NCI-H1048 (cell line): ENCODE data around the gene BRF1.
"Not testable (repeated sequence)": the region's sequence is repeated elsewhere in the genome, so short reads cannot be mapped to it uniquely, and the experiment has no call there.

Experiments used
- DNase-seq: peaks from one replicate; lab custom pipeline; 2025; lab: John Stamatoyannopoulos, UW

The BRF1 gene

GRCh38 chr14:105288936-105289335 lies 11.9 kb downstream of the BRF1 start:
- not testable (repeated sequence) for DNase-seq

GRCh38 chr14:105287249-105288102 lies 13.3 kb downstream of the BRF1 start:
- DNase-seq, result no peak

DNA sequence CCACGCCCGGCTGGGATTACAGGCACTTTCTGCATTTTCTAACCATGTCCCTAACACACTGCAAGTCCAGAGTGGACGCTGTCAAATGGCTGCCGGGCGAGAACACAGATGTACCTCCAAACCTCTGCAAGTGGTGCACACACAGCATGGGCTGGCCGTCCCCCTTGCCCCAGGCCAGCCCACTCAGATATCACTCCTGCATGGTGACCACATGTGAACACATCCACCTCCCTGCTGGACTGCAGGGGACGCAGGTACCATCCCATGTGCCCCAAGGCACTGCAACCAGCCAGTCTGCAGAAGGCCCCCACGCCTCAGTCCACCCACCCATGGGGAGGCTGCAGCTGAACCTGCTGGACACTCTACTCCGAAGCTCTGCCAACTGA lies 14.0 kb downstream of the BRF1 start:
- DNase-seq, result no peak

DNA sequence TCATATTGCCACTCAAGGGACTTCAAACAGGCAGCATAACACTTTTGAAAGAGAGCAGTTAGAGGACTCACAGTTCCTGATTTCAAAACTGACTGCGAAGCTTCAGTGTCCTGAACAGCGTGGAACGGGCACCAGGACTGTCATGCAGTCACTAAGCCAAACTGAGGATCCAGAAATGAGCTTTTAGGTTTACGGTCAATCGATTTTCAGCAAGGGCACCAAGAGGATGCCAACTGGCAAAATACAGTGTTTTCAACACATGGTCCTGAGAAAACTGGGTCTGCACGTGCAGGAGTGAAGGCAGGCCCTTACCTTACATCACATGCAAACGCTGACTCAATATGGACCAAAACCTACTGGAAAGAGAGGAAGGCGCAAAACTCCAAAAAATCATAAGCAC lies 15.6 kb downstream of the BRF1 start:
- no peak for DNase-seq

GRCh38 chr14:105283899-105284298 lies 16.9 kb downstream of the BRF1 start:
- no peak for DNase-seq

GRCh38 chr14:105283028-105283427 lies 17.8 kb downstream of the BRF1 start:
- no peak for DNase-seq

- no peak for DNase-seq
Measured at GRCh38 chr14:105282098-105282725, 18.6 kb downstream of the BRF1 start.

DNA sequence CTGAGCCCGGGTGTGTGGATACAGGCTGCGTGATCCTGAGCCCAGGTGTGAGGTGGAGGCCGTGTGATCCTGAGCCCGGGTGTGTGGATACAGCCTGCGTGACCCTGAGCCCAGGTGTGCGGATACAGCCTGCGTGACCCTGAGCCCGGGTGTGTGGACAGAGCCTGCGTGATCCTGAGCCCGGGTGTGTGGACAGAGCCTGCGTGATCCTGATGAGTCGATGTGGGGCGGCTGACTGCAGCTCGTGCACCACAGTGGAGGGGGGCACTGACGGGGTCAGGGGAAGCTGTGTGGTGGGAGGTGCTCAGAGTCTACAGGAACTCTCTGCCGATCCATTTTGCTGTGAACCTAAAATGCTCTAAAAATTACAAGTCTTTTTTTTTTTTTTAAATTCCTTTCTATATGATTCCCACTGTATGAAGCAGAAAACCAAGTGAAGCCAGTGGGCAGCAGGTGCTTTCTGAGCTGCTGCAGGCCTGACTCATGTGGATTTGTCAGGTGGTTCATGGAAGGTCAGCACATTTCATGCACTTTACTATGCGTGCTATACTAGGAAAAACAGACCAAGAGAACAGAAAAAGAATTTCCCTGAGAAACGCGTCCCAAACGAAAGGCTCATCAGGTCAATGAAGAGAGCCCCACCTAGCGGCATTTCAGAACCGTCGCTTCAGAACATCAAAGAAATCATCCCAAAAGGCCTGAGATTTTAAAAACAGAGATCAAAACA lies 19.3 kb downstream of the BRF1 start:
- no peak for DNase-seq

GRCh38 chr14:105280525-105280924 lies 20.3 kb downstream of the BRF1 start:
- no peak for DNase-seq

DNA sequence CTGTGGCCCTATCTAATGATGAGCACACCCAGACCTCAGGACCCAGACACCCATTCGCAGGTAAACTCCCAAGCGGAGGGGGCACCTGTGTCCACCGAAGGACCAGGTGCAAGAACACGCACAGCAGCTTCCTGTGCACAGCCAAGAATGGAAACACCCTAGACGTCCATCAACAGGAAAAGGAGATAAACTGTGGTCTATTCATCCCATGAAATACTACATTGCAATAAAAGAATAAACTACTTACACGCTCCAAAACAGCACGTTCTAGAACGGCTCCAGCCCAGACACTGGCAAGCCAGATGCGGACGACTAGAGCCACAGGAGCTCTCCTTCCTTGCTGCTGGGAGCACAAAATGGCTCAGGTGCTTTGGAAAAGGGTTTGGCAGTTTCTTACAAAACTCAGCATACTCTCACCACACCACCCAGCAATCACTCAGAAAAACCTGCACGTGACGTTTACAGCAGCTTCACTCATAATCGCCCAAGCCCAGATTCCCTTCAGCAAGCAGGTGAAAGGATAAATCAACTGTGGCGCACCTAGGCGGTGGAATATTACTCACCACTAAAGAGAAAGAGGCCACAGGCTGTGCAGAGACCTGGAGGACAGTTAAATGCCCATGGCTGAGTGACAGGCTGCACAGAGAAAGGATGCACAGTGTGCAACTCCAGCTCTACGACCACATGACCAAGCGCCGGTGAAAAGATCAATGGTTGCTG lies 21.0 kb downstream of the BRF1 start:
- no peak for DNase-seq

GRCh38 chr14:105277448-105277847 lies 23.4 kb downstream of the BRF1 start:
- not testable (repeated sequence) for DNase-seq

DNA sequence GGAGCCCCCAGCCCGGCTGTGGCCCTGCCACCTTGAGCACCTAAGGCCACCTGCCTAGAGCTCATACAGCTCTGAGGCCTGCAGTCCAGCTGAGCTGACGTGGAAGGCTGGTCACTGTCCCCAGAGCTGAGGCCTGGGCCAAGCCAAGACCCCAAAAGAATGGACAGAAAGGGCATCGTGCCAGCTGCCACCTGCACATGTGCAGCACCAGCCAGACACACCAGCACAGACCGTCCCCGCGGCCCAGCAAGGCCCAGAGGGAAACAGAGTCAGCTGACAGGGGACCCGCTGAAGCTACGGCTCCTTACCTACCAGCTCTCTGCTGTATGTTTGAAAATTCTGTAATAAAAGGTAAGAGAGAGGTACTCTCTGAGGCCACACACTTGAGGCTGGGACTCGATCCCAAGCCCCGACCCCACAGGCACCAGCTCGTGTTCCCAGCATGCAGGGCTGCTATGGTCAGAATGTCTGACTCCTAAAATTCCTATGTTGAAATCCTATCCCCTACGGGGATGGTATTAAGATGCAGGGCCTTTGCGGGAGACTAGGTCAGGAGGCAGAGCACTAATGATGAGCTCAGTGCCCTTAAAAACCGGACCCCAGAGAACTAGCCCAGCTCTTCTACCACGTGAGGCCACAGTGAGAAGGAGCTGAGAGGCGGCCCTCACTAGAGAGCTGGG lies 25.4 kb downstream of the BRF1 start:
- no peak for DNase-seq

DNA sequence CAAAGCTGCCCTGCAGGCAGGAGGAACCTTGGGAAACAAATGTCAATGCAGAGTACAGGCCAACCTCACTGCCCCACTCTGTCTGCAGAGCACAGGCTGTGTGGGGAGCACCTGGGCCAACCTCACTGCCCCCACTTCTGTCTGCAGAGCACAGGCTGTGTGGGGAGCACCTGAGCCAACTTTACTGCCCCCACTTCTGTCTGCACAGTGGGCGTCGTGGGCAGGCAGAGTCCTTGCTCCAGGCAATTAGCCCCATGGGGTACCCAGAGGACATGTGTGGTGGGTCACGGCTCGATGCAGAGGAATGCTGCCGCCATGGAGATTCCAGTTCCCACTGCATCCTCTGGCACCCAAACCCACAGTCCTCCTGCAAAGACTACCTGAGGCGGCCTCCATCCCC lies 26.2 kb downstream of the BRF1 start:
- no peak for DNase-seq

DNA sequence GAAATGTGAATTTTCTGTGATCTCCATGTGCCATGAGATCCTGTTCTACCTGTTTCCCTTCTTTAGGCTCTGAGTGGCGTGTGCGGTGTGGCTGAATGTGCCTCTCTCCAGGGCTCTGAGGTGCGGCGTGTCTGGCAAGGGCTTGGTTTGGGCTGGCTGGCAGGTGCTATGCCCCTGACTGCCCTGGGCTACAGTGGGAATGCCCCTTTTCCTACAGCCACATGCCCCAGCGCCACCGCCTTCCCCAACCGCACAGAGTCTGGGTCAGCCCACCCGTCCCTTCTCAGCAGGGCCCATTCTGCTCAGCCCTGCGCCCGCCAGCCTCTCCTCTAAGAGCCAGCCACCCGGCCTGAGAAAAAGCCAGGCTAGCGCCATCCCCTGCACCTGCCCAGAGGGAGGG lies 27.7 kb downstream of the BRF1 start:
- DNase-seq, result no peak

DNA sequence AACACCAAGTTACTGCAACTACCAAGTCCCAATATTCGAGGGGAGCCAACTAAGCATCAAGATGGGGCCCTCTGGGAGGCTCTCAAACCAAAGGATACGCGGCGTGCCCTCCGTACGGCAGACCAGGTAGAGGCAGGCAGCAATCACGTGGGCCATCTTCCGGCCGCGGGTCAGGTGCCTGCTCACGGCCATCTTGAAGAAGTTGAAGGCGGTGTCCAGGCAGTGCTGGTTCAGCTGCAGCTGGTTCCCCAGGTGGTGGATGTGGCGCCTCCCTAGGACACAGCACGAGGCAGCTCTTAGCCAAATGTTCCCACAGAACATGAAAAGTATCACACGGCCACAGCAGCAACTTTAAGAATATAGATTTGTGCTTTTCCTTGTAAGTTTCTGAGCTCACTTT lies 28.2 kb downstream of the BRF1 start:
- DNase-seq, result no peak

DNA sequence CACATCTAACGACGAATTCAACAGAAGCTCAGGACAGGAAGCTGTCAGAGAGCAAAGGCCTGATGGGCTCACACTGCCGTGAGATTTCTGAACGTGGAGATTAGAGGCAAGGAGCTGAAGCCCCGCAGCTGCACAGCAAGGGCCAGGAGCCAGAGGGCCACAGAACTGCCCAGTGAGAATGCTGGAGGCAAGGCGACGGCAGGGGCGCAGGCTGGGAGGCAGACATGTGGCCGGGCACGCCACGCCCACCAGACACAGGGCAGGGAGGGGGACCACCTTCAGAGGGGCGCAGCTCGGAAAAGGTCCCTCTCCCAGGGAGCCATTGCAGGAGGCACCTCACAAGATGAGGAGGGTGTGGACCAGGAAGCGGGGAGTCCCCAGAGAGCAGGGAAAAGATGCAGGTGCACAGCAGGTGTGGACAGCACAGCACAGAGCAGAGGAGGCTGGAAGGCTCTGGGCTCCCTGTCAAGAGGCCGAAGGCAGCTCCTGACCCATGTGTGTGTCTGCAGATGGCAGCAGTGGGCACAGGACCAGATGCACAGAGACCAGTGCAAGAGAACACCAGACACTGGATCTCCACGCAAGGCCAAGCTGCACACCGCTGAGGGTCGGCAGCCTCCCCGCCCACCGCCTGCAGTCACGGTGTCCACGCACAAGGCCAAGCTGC lies 29.4 kb downstream of the BRF1 start:
- DNase-seq, result no peak

- DNase-seq, result no peak
Measured at GRCh38 chr14:105269405-105269804, 31.4 kb downstream of the BRF1 start.

GRCh38 chr14:105268736-105269354 lies 32.0 kb downstream of the BRF1 start:
- DNase-seq, result no peak

GRCh38 chr14:105267820-105268548 lies 32.8 kb downstream of the BRF1 start:
- no peak for DNase-seq

- DNase-seq, result no peak
Measured at GRCh38 chr14:105261781-105262180, 39.0 kb downstream of the BRF1 start.
